ENCODE data around the gene MINDY4B. TPM values are rescaled to one million over a fixed set of nuclear protein-coding genes. Genes with fewer than 3 reads are reported as not detected.

Gene MINDY4B
- total RNA-seq, 4 donors from 2014 or later, result not detected

DNA sequence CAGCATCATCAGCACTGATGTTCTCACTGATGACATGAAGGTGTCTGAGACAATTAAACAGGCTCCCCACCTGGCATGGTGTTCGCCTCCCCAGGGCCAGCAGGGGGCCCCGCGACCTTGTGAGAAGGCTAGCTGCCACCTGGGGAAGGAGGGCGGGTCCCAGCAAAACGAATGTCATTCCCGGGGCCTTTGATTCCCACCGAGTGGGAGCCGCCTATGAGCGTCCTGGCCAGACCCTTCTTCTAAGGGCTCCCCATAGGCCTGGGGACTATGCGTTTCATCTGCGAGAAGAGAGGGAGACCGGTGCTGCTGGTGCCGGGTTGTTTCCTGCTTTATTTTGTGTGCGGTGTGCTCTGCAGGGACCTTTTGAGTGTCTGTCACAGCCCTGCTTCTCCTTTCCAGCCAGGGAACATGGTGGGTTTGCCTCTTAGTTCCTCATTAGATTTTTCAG, 20.5 kb upstream of the MINDY4B start:
- DNase-seq (ENCODE audit: extremely low spot score), result no peak
- WGBS, result 41% methylated on average over 9 of the region's 14 CpGs
- no peaks in the 10 kb centered on the region for H3K9me3 ChIP-seq
- no peak overlapping the region for H3K27ac ChIP-seq (replicated peaks in 1 of 4)
- TF ChIP-seq EP300 (IDR thresholded peaks at IDR 0.05), result no peak
- TF ChIP-seq, protein P1, sequence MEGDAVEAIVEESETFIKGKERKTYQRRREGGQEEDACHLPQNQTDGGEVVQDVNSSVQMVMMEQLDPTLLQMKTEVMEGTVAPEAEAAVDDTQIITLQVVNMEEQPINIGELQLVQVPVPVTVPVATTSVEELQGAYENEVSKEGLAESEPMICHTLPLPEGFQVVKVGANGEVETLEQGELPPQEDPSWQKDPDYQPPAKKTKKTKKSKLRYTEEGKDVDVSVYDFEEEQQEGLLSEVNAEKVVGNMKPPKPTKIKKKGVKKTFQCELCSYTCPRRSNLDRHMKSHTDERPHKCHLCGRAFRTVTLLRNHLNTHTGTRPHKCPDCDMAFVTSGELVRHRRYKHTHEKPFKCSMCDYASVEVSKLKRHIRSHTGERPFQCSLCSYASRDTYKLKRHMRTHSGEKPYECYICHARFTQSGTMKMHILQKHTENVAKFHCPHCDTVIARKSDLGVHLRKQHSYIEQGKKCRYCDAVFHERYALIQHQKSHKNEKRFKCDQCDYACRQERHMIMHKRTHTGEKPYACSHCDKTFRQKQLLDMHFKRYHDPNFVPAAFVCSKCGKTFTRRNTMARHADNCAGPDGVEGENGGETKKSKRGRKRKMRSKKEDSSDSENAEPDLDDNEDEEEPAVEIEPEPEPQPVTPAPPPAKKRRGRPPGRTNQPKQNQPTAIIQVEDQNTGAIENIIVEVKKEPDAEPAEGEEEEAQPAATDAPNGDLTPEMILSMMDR (IDR thresholded peaks at IDR 0.05), result peak in 2 of 3 experiments; percentile 18 to 38
- H3K4me1 ChIP-seq, result peaks cover 0 to 6% (median 1%) of the 10 kb centered on the region in 4 donors
- H3K36me3 ChIP-seq, result no peaks in the 10 kb centered on the region
- intact Hi-C loops (cut with DNase I), result loop anchor here (5.0 kb wide), 1 partner anchor 222 kb away; no protein-coding TSS in a partner anchor
- H3K27me3 ChIP-seq, result peaks cover 0 to 6% (median 0%) of the 10 kb centered on the region in 4 donors
- no peak overlapping the region for H3K4me3 ChIP-seq

DNA sequence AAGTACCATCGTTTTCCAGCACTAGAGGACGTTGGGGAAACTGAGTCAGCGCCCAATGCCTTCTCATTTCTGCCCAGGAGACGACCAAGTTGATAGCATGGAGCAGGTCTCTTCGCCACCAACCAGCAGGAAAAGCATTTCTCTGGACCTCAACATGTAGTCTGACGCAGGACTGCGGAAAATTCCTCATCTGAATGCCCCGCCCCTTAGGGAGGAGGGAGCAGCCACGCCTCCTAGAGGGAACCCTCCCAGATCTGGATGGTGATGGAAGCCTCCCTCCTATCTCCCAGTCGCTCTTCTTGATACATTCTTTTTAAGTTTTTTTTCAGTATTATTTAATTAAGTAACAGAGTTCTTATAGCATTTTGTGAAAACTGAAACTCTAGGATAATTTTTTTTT, 17.4 kb upstream of the MINDY4B start:
- 73% methylated on average over 10 of the region's 10 CpGs for WGBS
- Histone ChIP-seq H3K4me3 (no peak overlapping the region), H3K4me1 (peaks cover 0 to 6% (median 1%) of the 10 kb centered on the region in 4 donors), H3K27me3 (peaks cover 0 to 15% (median 0%) of the 10 kb centered on the region in 4 donors), H3K27ac (replicated peaks in 1 of 4) (no peak overlapping the region), H3K36me3 (no peaks in the 10 kb centered on the region), H3K9me3 (no peaks in the 10 kb centered on the region)
- intact Hi-C loops (cut with DNase I), result no loop called here
- DNase-seq (ENCODE audit: extremely low spot score), result no peak
- TF ChIP-seq POLR2A (IDR thresholded peaks at IDR 0.05; ENCODE audit: low read depth) (no peak), POLR2AphosphoS5 (IDR thresholded peaks at IDR 0.05) (no peak), EP300 (IDR thresholded peaks at IDR 0.05) (no peak)
- TF ChIP-seq, protein P1 (IDR thresholded peaks at IDR 0.05), result no peak

DNA sequence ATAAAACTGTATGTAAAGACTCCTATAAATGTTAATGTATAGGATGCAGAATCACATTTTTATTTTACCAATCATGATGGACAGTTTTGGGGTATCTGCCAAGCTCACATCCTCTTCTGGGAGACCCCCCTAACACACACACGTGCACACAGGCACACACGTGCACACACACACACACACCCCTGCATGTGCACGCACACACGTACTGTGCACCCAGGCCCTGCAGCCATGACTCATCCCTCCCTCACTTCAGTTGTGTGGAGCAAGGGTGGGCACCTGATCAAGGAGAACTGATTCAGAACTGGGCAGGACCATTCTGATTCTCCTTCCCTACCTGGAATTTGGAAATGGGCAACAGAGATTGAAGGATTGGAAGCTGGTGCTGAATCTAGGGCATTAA, 16.0 kb upstream of the MINDY4B start:
- peaks cover 0 to 15% (median 0%) of the 10 kb centered on the region in 4 donors for H3K27me3 ChIP-seq
- H3K27ac ChIP-seq (replicated peaks in 1 of 4), result no peak overlapping the region
- no peaks in the 10 kb centered on the region for H3K36me3 ChIP-seq
- no peak for DNase-seq (ENCODE audit: extremely low spot score)
- no peaks in the 10 kb centered on the region for H3K9me3 ChIP-seq
- H3K4me3 ChIP-seq, result no peak overlapping the region
- peaks cover 0 to 6% (median 1%) of the 10 kb centered on the region in 4 donors for H3K4me1 ChIP-seq
- WGBS, result 89% methylated on average over 4 of the region's 4 CpGs
- TF ChIP-seq POLR2A (IDR thresholded peaks at IDR 0.05; ENCODE audit: low read depth) (no peak), EP300 (IDR thresholded peaks at IDR 0.05) (no peak), POLR2AphosphoS5 (IDR thresholded peaks at IDR 0.05) (no peak)
- TF ChIP-seq, protein P1 (IDR thresholded peaks at IDR 0.05), result no peak
- intact Hi-C loops (cut with DNase I), result no loop called here

DNA sequence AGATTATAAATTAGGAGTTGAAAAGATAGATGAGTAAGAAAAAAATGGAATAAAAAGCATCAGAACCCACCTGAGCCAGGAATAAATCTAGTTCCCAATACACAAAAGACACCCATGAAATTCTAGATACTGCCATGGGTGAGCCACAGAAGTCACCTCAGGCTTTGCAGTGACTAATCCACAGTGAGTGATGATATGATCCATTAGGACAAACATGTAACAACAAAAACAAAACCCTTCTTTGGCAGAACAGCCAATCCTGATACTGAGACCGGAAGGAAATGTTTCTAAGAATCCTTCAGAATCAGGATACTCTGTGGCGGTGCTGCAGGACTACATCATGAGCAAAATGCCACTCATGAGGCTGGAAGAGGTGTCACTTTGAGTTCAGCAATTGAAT, 15.0 kb upstream of the MINDY4B start:
- DNase-seq (ENCODE audit: extremely low spot score), result no peak
- Histone ChIP-seq H3K36me3 (no peaks in the 10 kb centered on the region), H3K27me3 (peaks cover 0 to 11% (median 0%) of the 10 kb centered on the region in 4 donors), H3K27ac (replicated peaks in 1 of 4) (no peak overlapping the region), H3K9me3 (no peaks in the 10 kb centered on the region), H3K4me1 (no peaks in the 10 kb centered on the region), H3K4me3 (no peak overlapping the region)
- WGBS, result 89% methylated on average over 2 of the region's 2 CpGs
- intact Hi-C loops (cut with DNase I), result no loop called here
- TF ChIP-seq POLR2A (IDR thresholded peaks at IDR 0.05; ENCODE audit: low read depth) (no peak), EP300 (IDR thresholded peaks at IDR 0.05) (no peak), POLR2AphosphoS5 (IDR thresholded peaks at IDR 0.05) (no peak)
- TF ChIP-seq, protein P1 (IDR thresholded peaks at IDR 0.05), result no peak

DNA sequence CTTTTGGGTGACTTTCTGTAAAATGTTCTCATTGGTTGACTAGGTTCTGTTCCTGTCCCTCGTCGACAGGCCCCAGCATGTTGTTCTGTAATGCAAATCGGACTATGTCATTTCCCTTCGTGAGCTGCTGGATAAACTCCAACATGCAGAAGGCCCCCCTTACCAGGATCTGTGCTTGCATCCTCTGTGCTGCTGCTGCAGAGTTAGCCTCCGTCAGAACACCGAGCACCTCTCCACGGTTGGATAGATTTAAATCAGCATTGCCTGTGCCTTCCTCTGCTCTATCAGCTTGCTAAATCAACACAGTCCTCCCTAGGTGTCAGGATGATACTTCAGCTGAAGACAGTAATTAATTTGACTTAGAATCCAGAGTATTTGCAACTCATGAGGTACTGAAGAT, 12.7 kb upstream of the MINDY4B start:
- Histone ChIP-seq H3K27me3 (peaks cover 0 to 9% (median 0%) of the 10 kb centered on the region in 4 donors), H3K4me3 (no peak overlapping the region), H3K27ac (replicated peaks in 1 of 4) (no peak overlapping the region), H3K36me3 (no peaks in the 10 kb centered on the region), H3K9me3 (no peaks in the 10 kb centered on the region), H3K4me1 (peaks cover 0 to 6% (median 4%) of the 10 kb centered on the region in 4 donors)
- TF ChIP-seq, protein P1 (IDR thresholded peaks at IDR 0.05), result no peak
- TF ChIP-seq POLR2A (IDR thresholded peaks at IDR 0.05; ENCODE audit: low read depth) (no peak), EP300 (IDR thresholded peaks at IDR 0.05) (no peak), POLR2AphosphoS5 (IDR thresholded peaks at IDR 0.05) (no peak)
- intact Hi-C loops (cut with DNase I), result no loop called here
- DNase-seq (ENCODE audit: extremely low spot score), result no peak
- WGBS, result 47% methylated on average over 7 of the region's 7 CpGs

Data from esophagus muscularis mucosa (tissue), 4 donors.